ENCODE data around the gene CHN2. TPM values are rescaled to one million over a fixed set of nuclear protein-coding genes. Genes with fewer than 3 reads are reported as not detected.

Gene CHN2
- total RNA-seq, 4 donors from 2014 or later = 5.6 to 36.7 (median 16.8) TPM

DNA sequence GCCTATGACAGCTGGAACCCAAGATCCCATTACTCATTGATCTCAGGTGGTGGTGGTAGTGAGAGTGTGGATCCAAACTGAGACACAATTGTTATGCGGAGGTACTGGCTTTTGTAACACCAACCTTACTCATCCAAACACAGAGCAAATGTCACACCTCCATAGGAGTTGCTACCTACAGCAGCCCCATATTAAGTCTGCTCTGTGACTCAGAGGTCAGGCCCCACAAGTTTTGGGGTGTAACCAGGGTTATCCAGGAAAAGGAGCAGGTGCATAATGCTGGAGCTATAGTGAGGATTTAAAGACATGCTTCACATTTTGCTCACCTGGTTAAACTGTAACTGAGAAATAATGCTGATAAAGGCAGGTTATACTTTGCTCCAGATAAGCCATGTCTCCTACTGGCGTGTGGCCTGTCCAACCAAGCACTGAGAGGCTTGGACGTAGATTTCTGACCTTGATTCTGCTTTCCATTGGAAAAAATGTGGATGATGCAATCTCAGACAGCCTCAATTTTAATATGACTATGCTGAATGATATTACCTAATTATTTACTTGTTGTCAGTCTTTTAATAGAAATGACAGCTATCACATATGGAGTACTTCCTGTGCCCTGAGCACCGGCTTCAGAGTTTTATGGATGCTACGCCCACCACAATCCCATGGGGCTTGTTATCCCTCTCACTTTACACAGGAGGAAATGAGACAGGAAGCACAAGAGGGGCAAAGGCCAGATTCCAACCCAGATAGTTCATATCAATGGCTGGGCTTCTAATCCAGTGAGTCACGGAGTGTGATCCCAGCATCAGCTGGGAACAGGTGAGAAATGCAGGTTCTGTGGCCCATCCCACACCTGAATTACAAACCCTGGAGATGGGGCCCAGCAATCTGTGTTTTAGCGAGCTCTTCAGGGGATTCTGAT lies 181.3 kb downstream of the CHN2 start:
- WGBS, 2 donors (ENCODE audit: low coverage in 1 of 2) = 40 to 61% methylated on average over 1 to 7 of the region's 7 CpGs
- Histone ChIP-seq H3K9me3 (no peaks in the 10 kb centered on the region), H3K27me3 (no peaks in the 10 kb centered on the region), H3K4me3 (no peak overlapping the region), H3K36me3 (no peaks in the 10 kb centered on the region), H3K27ac (peak overlapping the region; percentile 76 to 81 (median 80)), H3K4me1 (peaks cover 0 to 46% (median 8%) of the 10 kb centered on the region in 4 donors)
- TF ChIP-seq CTCF (IDR thresholded peaks at IDR 0.05) (no peak), POLR2AphosphoS5 (IDR thresholded peaks at IDR 0.05) (peak in 2 of 3 donors; percentile 15 to 26), POLR2A (IDR thresholded peaks at IDR 0.05) (no peak)
- intact Hi-C loops (cut with DNase I; ENCODE audit: low total_unique reads) (no loop called here), in situ Hi-C loops (cut with MboI; ENCODE audit: low pct_ligation_motif_present in 1 of 4, low pct_unique_long_range_greater_than_20kb in 1 of 4, low sequenced_read_pairs in 3 of 4) (no loop called here)
- DNase-seq = peak; percentile 77

DNA sequence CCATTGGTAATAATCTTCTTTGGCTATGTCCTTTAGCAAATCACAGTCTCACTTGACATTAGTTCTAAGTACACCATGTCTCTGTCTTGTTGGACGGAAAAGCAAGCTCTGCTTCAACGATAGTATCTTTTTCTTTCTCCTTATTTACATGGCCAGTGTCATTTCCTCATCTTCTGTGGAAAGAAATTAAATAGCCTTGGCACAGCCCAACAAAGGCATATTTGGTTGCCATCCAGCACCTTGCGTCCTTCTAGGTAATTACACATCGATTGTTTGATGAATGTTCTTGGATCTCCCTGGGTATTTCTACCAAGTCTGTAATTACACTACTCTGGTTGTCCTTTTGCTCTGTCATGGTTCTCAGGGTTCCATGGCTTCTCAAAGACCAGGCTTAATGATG lies 183.1 kb downstream of the CHN2 start:
- in situ Hi-C loops (cut with MboI; ENCODE audit: low pct_ligation_motif_present in 1 of 4, low pct_unique_long_range_greater_than_20kb in 1 of 4, low sequenced_read_pairs in 3 of 4) = no loop called here
- TF ChIP-seq EP300 (IDR thresholded peaks at IDR 0.05; ENCODE audit: low read depth) (no peak), POLR2A (IDR thresholded peaks at IDR 0.05) (no peak), POLR2AphosphoS5 (IDR thresholded peaks at IDR 0.05) (no peak), CTCF (IDR thresholded peaks at IDR 0.05) (no peak)
- no peak for DNase-seq

DNA sequence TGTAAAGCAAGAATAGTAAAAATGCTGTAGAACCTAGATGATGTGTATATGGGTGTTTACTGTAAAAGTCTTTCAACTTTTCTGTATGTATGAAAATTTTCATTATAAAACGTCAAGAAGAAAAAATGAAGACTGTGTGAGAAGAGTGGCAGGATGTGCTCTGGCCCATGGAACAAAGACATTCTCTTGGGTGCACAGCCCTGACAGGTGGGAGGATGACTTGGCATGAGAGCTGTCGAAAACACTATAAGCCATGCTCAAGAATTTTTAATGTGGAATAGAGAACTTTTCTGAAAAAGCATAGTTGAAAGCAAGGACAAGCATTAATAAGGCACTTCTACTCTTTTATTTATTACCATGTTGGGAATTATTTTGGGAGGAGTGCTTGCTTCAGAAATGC lies 185.0 kb downstream of the CHN2 start:
- TF ChIP-seq POLR2A (IDR thresholded peaks at IDR 0.05) (no peak), CTCF (IDR thresholded peaks at IDR 0.05) (no peak), POLR2AphosphoS5 (IDR thresholded peaks at IDR 0.05) (no peak), EP300 (IDR thresholded peaks at IDR 0.05; ENCODE audit: low read depth) (no peak)
- no peak overlapping the region for H3K27ac ChIP-seq
- intact Hi-C loops (cut with DNase I; ENCODE audit: low total_unique reads) (no loop called here), in situ Hi-C loops (cut with MboI; ENCODE audit: low pct_ligation_motif_present in 1 of 4, low pct_unique_long_range_greater_than_20kb in 1 of 4, low sequenced_read_pairs in 3 of 4) (no loop called here)
- 89 to 96% methylated on average over 2 of the region's 2 CpGs for WGBS, 2 donors (ENCODE audit: low coverage in 1 of 2)
- no peaks in the 10 kb centered on the region for H3K9me3 ChIP-seq
- no peak overlapping the region for H3K4me3 ChIP-seq
- H3K27me3 ChIP-seq = no peaks in the 10 kb centered on the region
- no peaks in the 10 kb centered on the region for H3K36me3 ChIP-seq
- no peak for DNase-seq
- peaks cover 0 to 28% (median 8%) of the 10 kb centered on the region in 4 donors for H3K4me1 ChIP-seq

More for the DNA sequence above, 183.1 kb downstream of the CHN2 start:
- 54 to 67% methylated on average over 4 of the region's 4 CpGs for WGBS, 2 donors (ENCODE audit: low coverage in 1 of 2)
- intact Hi-C loops (cut with DNase I; ENCODE audit: low total_unique reads) = no loop called here
- Histone ChIP-seq H3K27ac (peak overlapping the region in 3 of 4 donors; percentile 76 to 81 (median 80)), H3K4me3 (no peak overlapping the region), H3K27me3 (no peaks in the 10 kb centered on the region), H3K36me3 (no peaks in the 10 kb centered on the region), H3K9me3 (no peaks in the 10 kb centered on the region), H3K4me1 (peaks cover 0 to 35% (median 8%) of the 10 kb centered on the region in 4 donors)

DNA sequence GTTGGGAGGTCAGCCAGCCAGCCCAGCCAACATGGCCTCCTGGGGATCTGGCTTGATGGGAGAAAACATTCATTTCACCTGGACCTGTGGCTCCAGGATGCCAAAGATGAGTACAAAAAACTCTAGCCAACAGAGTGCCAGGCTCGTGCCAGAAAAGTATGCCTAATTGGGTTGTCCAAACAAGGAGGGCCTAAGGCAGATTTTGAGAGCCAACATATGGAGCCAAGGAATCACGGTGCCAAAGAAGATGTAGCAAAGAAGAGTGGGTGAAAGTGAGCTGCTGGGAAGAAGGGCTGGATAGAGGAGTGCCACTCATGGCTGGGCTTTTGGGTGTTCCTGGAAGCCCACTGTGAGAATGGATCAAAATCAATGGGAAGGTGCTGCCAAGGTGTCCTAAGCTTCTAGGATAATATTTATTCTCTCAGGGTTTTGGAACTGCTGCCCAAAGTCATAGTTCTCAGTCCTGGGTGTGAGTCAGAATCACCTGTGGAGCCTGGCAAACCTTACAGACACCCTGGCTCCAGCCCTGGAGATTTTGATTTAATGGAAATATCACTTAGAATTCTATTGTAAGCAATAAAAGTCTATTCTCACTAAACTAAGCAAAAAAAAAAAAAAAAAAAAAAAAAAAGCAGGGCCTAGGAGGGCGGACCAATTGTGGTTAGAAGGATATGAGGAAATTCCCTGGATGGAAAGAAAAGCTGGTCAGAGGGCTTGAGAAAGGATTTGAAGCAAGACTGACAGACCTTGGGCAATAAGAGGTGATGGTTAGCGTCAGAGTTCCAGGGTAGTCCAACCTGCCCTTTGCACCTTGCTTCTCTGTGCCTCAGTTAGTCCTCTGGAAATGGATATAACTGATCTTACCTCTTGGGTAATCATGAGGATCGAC lies 186.9 kb downstream of the CHN2 start:
- intact Hi-C loops (cut with DNase I; ENCODE audit: low total_unique reads) (no loop called here), in situ Hi-C loops (cut with MboI; ENCODE audit: low pct_ligation_motif_present in 1 of 4, low pct_unique_long_range_greater_than_20kb in 1 of 4, low sequenced_read_pairs in 3 of 4) (no loop called here)
- no peak for DNase-seq
- Histone ChIP-seq H3K27me3 (no peaks in the 10 kb centered on the region), H3K36me3 (no peaks in the 10 kb centered on the region), H3K9me3 (no peaks in the 10 kb centered on the region), H3K4me1 (peaks cover 0 to 18% (median 7%) of the 10 kb centered on the region in 4 donors), H3K27ac (no peak overlapping the region), H3K4me3 (no peak overlapping the region)
- 85 to 91% methylated on average over 5 of the region's 5 CpGs for WGBS, 2 donors (ENCODE audit: low coverage in 1 of 2)
- TF ChIP-seq CTCF (IDR thresholded peaks at IDR 0.05) (no peak), POLR2A (IDR thresholded peaks at IDR 0.05) (no peak), POLR2AphosphoS5 (IDR thresholded peaks at IDR 0.05) (no peak), EP300 (IDR thresholded peaks at IDR 0.05; ENCODE audit: low read depth) (no peak)

All from transverse colon (tissue), 4 donors.